HG03097 (cell line): ENCODE data around the gene GDPD5.
"Not testable (repeated sequence)": the region's sequence is repeated elsewhere in the genome, so short reads cannot be mapped to it uniquely, and the experiment has no call there.

Source experiments
- ATAC-seq: cut with Tn5 transposase; IDR thresholded peaks from one replicate; pipeline ENCODE4 v1.9.1; 2021; ENCODE audit not compliant: unreplicated experiment, low FRiP score

GDPD5 gene

GRCh38 chr11:75431533-75432525 lies 93.9 kb downstream of the GDPD5 start:
- ATAC-seq: no peak

- ATAC-seq: no peak
These were observed 94.8 kb downstream of the GDPD5 start for GRCh38 chr11:75430714-75431532.

DNA sequence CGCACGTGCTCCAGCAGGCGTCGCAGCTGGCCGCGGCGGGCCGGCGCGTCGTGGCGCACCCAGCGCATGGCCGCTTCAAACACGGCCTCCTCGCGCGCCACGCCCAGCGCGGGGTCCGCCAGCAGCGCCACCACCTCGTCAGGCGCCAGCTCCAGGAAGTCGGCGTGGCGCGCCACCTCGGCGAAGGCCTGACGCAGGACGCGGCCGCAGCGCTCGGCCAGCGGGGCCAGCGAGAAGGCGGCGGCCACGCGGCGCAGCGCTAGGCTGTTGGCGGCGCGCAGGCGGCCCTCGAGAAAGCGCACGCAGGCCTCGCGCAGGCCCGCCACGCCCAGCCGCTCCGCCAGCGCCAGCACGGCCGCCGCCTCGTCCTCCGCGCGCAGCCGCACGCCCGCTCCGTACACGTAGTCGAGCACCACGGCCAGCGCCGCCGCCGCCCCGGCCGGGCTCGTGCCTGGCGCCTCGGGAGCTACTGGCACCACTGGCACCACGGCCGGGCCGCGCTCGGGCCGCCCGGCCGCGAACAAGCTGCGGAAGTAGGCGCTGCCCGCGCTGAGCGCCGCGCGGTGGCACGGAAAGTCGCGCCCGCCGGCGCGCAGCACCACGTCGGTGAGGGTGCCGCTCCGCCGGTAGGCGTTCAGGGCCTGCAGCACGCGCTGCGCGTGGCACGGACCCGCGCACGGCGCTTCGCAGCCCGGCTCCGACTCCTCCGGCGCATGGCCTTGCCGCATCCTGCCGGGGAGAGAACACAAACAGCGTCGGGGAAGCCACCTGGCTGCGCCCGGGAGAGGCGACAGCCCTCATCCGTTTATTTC lies 95.6 kb downstream of the GDPD5 start:
- no peak for ATAC-seq

DNA sequence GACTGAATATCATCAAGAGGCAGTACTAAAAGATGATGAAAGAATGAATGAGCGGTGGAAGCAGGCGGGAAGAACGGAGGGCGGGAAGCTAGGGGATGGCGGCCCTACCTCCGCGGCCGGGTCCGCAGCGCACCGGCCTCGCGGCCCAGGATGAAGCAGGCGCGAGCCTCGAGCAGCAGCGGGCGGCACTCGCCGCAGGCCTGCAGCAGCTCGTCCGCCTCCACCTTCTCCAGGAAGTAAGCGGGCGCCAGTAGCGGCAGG lies 96.2 kb downstream of the GDPD5 start:
- ATAC-seq: no peak

DNA sequence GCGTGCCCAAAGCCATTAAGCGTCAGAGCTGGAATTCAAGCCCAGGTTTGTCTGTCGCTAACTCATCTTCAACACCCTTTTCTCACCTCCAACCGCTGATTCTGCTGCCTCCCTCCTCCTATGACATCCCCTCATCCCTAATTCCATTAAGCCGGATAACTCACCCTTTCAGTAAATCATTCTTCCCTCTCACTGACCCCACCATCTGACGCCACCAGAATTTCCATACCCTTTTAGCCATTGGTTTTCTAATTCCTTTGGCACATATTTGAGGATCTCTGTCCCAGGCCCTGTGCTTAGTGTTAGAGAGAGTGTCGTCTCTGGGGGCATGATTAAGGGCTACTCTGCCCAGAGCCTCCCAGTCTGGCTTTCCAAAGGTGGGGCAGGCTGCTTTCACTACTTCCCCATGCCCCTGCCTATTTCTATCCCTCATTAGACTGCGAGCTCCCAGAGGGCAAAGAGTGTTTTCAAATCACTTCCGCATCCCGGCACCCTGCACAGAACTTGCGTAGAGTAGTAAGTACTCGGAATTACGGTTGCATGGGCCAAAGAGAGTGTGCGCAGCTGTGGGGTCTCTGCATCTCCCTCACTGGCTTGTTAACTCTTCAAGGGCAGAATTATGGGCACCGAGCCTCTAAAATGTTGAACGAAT lies 96.6 kb downstream of the GDPD5 start:
- ATAC-seq: no peak

DNA sequence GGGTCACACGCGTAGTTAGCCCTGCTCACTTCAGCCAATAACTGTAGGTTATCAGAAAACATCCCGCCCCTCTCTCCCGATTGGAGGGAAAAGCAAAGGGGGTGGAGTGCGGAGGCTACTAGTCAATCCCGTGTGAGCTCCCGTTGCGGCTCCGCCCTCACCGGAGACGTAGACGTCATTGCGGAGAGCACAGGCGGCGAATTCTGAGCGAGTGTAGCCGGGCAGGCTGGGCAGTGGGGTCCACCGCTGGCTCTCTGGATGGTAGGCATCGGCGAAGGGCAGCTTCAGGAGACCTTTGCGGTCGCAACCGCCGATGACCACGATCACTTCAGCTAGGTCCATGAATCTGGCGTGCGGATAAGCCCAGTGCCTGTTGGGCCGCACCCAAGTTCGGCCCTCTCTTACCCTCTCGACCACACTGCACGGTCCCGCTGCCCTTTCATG lies 97.4 kb downstream of the GDPD5 start:
- ATAC-seq: no peak

DNA sequence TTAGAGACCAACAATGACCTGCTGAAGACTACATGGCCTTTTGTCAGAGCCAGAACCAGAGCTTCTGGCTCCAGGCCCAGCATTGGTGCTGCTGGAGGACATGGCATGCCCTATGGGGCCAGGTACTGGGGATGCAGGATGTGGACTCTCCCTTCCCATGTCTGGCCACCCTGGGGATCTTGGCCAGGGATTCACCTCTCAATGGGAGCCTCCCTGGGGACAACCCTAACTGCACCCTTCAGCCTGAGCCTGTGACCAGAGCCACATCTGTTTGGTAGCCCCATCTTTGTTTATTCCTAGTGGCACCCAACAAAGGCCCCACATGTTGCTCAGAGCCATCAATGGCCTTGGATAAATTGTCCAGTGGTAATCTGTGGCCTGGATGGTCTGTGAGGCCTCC lies 98.6 kb downstream of the GDPD5 start:
- no peak for ATAC-seq

GRCh38 chr11:75426720-75427086 lies 99.0 kb downstream of the GDPD5 start:
- ATAC-seq: no peak

GRCh38 chr11:75425422-75425821 lies 100.3 kb downstream of the GDPD5 start:
- no peak for ATAC-seq

GRCh38 chr11:75424396-75424795 lies 101.3 kb downstream of the GDPD5 start:
- no peak for ATAC-seq

GRCh38 chr11:75423721-75424120 lies 102.0 kb downstream of the GDPD5 start:
- no peak for ATAC-seq

- no peak for ATAC-seq
These were observed 103.2 kb downstream of the GDPD5 start for GRCh38 chr11:75422248-75423231.

DNA sequence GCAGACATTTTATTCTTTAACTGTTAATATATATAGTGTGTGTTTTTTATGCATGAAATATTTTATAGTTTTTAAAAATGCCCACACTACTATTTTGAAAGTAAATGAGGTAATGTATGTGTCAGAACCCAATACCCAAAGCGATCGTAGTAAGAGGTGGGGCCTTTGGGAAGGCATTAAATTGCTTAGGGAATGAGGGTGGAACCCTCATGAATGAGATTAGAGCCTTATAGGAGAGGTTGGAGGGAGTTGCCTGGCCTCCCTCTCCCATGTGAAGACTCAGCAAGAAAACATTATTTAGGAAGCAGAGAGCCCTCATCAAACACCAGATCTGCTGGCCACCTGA lies 103.9 kb downstream of the GDPD5 start:
- no peak for ATAC-seq

GRCh38 chr11:75421035-75421602 lies 104.6 kb downstream of the GDPD5 start:
- ATAC-seq: no peak

- no peak for ATAC-seq
These were observed 105.3 kb downstream of the GDPD5 start for GRCh38 chr11:75420224-75421034.

- no peak for ATAC-seq
These were observed 111.9 kb downstream of the GDPD5 start for GRCh38 chr11:75413864-75414263.

DNA sequence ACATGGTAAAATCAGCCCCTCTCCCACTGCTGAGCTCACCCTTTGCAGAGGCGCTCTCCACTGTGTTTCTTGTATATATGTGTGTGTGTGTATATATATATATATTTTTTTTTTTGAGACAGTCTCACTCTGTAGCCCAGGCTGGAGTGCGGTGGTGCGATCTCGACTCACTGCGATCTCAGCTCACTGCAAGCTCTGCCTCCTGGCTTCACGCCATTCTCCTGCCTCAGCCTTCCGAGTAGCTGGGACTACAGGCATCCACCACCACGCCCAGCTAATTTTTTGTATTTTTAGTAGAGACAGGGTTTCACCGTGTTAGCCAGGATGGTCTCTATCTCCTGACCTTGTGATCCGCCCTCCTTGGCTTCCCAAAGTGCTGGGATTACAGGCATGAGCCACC lies 112.6 kb downstream of the GDPD5 start:
- not testable (repeated sequence) for ATAC-seq

GRCh38 chr11:75409971-75410370 lies 115.8 kb downstream of the GDPD5 start:
- not testable (repeated sequence) for ATAC-seq
